ENCODE measurements around the gene PPP4C.

PPP4C gene

GRCh38 chr16:30132591-30132990 is 56.8 kb downstream of the PPP4C start:
- H3K4me3 ChIP-seq (ENCODE audit: low read length) = no peak overlapping the region
- TF ChIP-seq CTCF (conservative IDR thresholded peaks at IDR 0.05; ENCODE audit: low read depth, low read length) = no peak
- DNase-seq (ENCODE audit: low read depth) = no peak
